Activated CD8-positive, alpha-beta memory T cell treated with anti-CD3 and anti-CD28 coated beads, Interleukin-2, amount 50 U/mL, for 24 hours (primary cell): ENCODE results near the gene INKA2.

ENCODE experiments used
- DNase-seq: peaks from one replicate; pipeline ENCODE4 v3.0.0-alpha.2; 2020; ENCODE audit errors: extremely low read depth

The INKA2 gene

DNA sequence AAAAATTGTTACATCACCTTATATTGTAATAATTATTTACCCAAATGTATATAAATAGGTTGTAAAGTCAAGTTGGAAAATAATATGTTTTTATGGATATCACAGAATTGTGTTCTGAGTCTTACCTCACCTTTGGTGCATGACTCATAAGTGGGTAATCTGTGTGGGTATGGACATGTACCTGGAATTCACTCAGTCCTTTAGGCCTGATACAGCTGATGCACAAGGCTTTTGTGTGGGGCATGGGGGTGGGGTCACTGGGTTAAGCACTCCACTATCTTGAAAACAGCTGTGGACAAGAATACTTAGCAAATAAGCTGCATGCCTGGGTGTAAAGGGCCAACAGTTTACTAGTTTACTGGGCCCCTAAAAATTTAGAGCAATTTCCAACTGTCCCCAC, 34.4 kb downstream of the INKA2 start:
- no peak for DNase-seq

DNA sequence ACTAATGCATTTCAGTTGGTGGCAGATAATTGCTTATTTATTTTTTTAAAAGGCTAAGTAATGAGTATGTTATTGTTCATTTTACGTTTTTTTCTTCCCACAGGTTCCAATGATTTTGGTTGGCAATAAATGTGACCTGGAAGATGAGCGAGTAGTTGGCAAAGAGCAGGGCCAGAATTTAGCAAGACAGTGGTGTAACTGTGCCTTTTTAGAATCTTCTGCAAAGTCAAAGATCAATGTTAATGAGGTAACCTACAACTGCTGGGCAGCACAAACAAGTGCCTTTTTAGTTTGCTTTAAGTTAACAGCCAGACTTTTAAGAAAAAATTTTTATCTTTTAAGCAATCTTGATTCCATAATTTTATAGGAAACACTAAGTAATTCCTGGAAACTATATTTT, 35.0 kb downstream of the INKA2 start:
- no peak for DNase-seq

DNA sequence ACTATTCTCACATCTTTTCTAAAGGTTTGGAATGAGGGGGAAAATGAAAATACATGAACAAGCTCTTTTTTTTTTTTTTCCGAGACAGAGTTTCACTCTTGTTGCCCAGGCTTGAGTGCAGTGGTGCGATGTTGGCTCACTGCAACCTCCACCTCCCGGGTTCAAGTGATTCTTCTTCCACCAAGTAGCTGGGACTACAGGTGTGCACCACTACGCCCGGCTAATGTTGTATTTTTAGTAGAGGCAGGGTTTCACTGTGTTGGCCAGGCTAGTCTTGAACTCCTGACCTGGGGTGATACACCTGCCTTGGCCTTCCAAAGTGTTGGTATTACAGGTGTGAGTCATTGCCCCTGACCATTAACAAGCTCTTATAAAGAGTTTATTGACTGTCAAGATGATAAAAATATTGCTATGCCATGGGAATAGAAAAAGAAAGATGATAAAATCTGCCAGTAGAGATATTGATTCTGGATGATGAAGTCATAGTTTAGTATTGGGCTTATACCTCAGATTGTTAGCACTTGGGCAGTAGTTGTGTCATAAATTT, 36.6 kb downstream of the INKA2 start:
- no peak for DNase-seq

DNA sequence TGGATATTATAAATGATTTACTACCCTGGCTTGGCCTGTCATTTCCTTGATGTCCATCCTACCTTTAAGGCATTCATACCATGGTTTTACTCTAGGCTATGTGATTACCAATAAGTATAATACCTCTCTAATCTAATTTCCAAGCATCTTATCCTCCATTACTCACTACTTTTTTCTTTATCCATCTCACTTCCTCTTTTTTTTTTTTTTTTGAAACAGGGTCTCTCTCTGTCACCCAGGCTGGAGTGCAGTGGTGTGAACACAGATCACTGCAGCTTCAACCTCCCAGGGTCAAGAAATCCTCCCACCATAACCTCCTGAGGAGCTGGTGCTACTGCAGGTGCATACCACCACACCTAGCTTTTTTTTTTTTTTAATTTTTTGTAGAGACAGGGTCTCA, 39.9 kb downstream of the INKA2 start:
- DNase-seq, result no peak

DNA sequence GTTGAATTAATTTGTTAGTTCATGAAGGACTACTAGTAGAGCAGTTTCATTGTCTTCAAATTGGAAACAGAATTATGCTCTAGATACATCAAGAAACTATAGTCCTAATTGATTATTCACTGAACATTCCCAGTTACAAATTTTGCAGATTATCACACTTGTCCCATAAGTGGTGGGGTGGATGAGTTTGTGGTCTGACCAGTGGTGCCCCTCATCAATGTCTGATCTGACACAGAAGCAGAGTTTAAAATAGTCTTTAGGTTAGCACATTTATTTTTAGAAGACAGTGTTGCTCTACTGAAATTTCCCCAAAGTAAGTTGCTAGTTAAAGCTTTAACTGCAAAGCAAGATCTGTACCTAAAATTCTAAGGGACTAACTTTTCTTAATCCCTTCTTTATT, 42.9 kb downstream of the INKA2 start:
- no peak for DNase-seq

DNA sequence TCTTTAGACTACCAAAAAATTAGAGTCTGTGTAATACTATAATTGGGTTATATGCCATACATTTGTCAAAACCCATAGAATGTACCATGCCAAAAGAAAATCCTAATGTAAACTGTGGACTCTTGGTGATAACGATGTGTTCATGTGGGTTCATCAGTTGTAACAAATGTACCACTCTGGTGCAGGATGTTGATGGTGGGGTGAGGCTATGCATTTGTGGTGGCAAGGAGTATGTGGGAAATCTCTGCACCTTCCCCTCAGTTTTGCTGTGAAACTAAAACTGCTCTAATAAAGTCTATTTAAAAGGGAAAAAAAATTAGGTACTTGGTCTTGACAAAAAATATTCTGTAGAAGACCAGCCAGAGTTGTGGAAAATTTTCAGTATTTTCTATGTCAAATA, 43.4 kb downstream of the INKA2 start:
- DNase-seq, result no peak

DNA sequence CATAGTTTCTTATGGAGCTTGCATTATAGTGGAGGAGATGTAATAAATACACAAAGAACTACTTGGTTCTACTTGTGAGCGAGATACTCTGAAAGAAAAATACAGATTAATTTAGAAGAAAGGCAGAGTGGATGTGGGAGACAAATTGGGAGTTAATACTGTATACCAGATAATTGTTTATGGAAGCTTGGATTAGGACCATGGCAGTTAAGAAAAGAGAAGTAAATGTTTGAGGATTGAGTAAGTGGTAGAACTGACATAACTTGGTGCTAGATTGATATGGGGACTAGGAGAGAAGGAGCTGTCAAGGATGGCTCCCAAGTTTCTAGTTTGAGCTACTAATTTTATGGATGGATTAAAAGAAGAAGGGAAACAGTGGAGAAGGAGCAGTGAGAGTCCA, 47.3 kb downstream of the INKA2 start:
- DNase-seq, result no peak

DNA sequence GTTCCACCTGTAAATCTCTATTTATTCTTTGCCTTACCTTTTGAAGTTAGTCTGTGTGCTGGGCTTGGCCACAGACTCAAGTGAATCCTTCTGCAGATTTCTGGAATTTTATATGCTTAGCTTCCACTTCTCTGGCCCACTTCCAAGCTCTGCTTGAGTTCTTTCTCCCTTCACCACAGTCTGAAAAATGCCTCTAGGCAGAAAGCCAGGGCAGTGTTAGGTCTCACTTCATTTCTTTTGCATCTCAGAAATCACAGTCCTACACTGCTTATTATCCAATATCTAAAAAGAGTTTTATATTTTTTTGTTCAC, 48.9 kb downstream of the INKA2 start:
- no peak for DNase-seq
